BLaER1 (cell line): ENCODE measurements around the gene LRPAP1.
A peak's percentile ranks its signal among the peaks of the same experiment; 100 is the strongest.

Experiments used
- H3K27ac ChIP-seq: shearing (Covaris generic); formaldehyde crosslinking; 2 replicates; pipeline ENCODE4 v1.8.1; 2022
- H3K27me3 ChIP-seq: shearing (Covaris generic); formaldehyde crosslinking; 2 replicates; pipeline ENCODE4 v1.8.1; 2022
- H3K36me3 ChIP-seq: shearing (Covaris generic); formaldehyde crosslinking; 2 replicates; pipeline ENCODE4 v1.8.1; 2022
- H3K4me1 ChIP-seq: shearing (Covaris generic); formaldehyde crosslinking; 2 replicates; pipeline ENCODE4 v1.8.1; 2022
- H3K4me2 ChIP-seq: shearing (Covaris generic); formaldehyde crosslinking; 2 replicates; pipeline ENCODE4 v1.8.1; 2022
- H3K4me3 ChIP-seq: shearing (Covaris generic); formaldehyde crosslinking; 2 replicates; pipeline ENCODE4 v1.8.1; 2022
- H3K9ac ChIP-seq: shearing (Covaris generic); formaldehyde crosslinking; 2 replicates; pipeline ENCODE4 v1.8.1; 2022
- H3K9me3 ChIP-seq: shearing (Covaris generic); formaldehyde crosslinking; 2 replicates; pipeline ENCODE4 v1.8.1; 2022
- H4K20me1 ChIP-seq: shearing (Covaris generic); formaldehyde crosslinking; 2 replicates; pipeline ENCODE4 v1.8.1; 2022
- Cebpa-rat ChIP-seq: shearing (Covaris generic); IDR thresholded peaks from 2 replicates; pipeline ENCODE4 v1.8.1; 2022

LRPAP1 gene

GRCh38 chr4:3476341-3476747 is 55.9 kb downstream of the LRPAP1 start:
- Histone ChIP-seq H4K20me1 (no peaks in the 10 kb centered on the region), H3K36me3 (no peaks in the 10 kb centered on the region), H3K9me3 (no peaks in the 10 kb centered on the region), H3K4me3 (no peak overlapping the region), H3K27me3 (peaks cover 29% of the 10 kb centered on the region), H3K4me1 (peaks cover 62% of the 10 kb centered on the region), H3K4me2 (peak overlapping the region; percentile 74; the same call in 1 of the 2 replicates), H3K9ac (no peak overlapping the region), H3K27ac (no peak overlapping the region)
- no peak for TF ChIP-seq Cebpa-rat

- peaks cover 56% of the 10 kb centered on the region for H3K4me1 ChIP-seq
- H3K27ac ChIP-seq, result no peak overlapping the region
- no peaks in the 10 kb centered on the region for H3K9me3 ChIP-seq
- TF ChIP-seq Cebpa-rat, result no peak
- H4K20me1 ChIP-seq, result no peaks in the 10 kb centered on the region
- H3K4me2 ChIP-seq, result no peak overlapping the region
- H3K4me3 ChIP-seq, result no peak overlapping the region
- no peak overlapping the region for H3K9ac ChIP-seq
- H3K36me3 ChIP-seq, result no peaks in the 10 kb centered on the region
- H3K27me3 ChIP-seq, result peaks cover 29% of the 10 kb centered on the region
Observed at GRCh38 chr4:3475713-3476260, 56.4 kb downstream of the LRPAP1 start.

GRCh38 chr4:3475041-3475712 is 57.0 kb downstream of the LRPAP1 start:
- Histone ChIP-seq H3K9me3 (no peaks in the 10 kb centered on the region), H3K4me3 (no peak overlapping the region), H3K4me2 (no peak overlapping the region), H3K27me3 (peaks cover 29% of the 10 kb centered on the region), H3K9ac (no peak overlapping the region), H4K20me1 (no peaks in the 10 kb centered on the region), H3K36me3 (no peaks in the 10 kb centered on the region), H3K4me1 (peaks cover 50% of the 10 kb centered on the region), H3K27ac (no peak overlapping the region)
- TF ChIP-seq Cebpa-rat, result no peak

- H3K27ac ChIP-seq, result no peak overlapping the region
- peaks cover 45% of the 10 kb centered on the region for H3K4me1 ChIP-seq
- no peak for TF ChIP-seq Cebpa-rat
- no peaks in the 10 kb centered on the region for H4K20me1 ChIP-seq
- H3K4me2 ChIP-seq, result no peak overlapping the region
- H3K36me3 ChIP-seq, result no peaks in the 10 kb centered on the region
- peaks cover 29% of the 10 kb centered on the region for H3K27me3 ChIP-seq
- no peak overlapping the region for H3K4me3 ChIP-seq
- H3K9ac ChIP-seq, result no peak overlapping the region
- no peaks in the 10 kb centered on the region for H3K9me3 ChIP-seq
Observed at GRCh38 chr4:3473996-3474765, 58.0 kb downstream of the LRPAP1 start.

- Histone ChIP-seq H4K20me1 (no peaks in the 10 kb centered on the region), H3K9ac (no peak overlapping the region), H3K9me3 (no peaks in the 10 kb centered on the region), H3K36me3 (no peaks in the 10 kb centered on the region), H3K4me3 (no peak overlapping the region), H3K27ac (peak overlapping the region; percentile 30; the same call in 1 of the 2 replicates), H3K4me2 (peak overlapping the region; percentile 45), H3K27me3 (peaks cover 22% of the 10 kb centered on the region), H3K4me1 (peaks cover 41% of the 10 kb centered on the region)
- TF ChIP-seq Cebpa-rat, result no peak
Observed at GRCh38 chr4:3473181-3473950, 58.9 kb downstream of the LRPAP1 start.

GRCh38 chr4:3472411-3473141 is 59.6 kb downstream of the LRPAP1 start:
- H3K4me3 ChIP-seq, result no peak overlapping the region
- no peak for TF ChIP-seq Cebpa-rat
- peak overlapping the region; percentile 30; the same call in 1 of the 2 replicates for H3K27ac ChIP-seq
- H3K4me2 ChIP-seq, result peak overlapping the region; percentile 45
- H3K36me3 ChIP-seq, result no peaks in the 10 kb centered on the region
- no peaks in the 10 kb centered on the region for H3K9me3 ChIP-seq
- H3K27me3 ChIP-seq, result peaks cover 14% of the 10 kb centered on the region
- H3K9ac ChIP-seq, result no peak overlapping the region
- H4K20me1 ChIP-seq, result no peaks in the 10 kb centered on the region
- H3K4me1 ChIP-seq, result peaks cover 33% of the 10 kb centered on the region

- no peaks in the 10 kb centered on the region for H3K36me3 ChIP-seq
- peaks cover 7% of the 10 kb centered on the region; the same call in 1 of the 2 replicates for H3K27me3 ChIP-seq
- H3K4me2 ChIP-seq, result peak overlapping the region; percentile 45; the same call in 1 of the 2 replicates
- H3K27ac ChIP-seq, result no peak overlapping the region
- H3K4me1 ChIP-seq, result peaks cover 26% of the 10 kb centered on the region
- no peaks in the 10 kb centered on the region for H3K9me3 ChIP-seq
- no peak overlapping the region for H3K4me3 ChIP-seq
- TF ChIP-seq Cebpa-rat, result no peak
- H4K20me1 ChIP-seq, result no peaks in the 10 kb centered on the region
- no peak overlapping the region for H3K9ac ChIP-seq
Observed at GRCh38 chr4:3471886-3472285, 60.3 kb downstream of the LRPAP1 start.

- Histone ChIP-seq H3K27ac (no peak overlapping the region), H3K4me2 (no peak overlapping the region)
Observed at GRCh38 chr4:3471098-3471760, 61.0 kb downstream of the LRPAP1 start.

More at GRCh38 chr4:3471098-3471760, 61.0 kb downstream of the LRPAP1 start:
- H4K20me1 ChIP-seq, result no peaks in the 10 kb centered on the region
- peaks cover 25% of the 10 kb centered on the region for H3K4me1 ChIP-seq
- H3K27me3 ChIP-seq, result 0 out of 2 replicates have a peak, but pooled peaks cover under 1% of the 10 kb centered on the region
- no peak overlapping the region for H3K9ac ChIP-seq
- no peaks in the 10 kb centered on the region for H3K9me3 ChIP-seq
- TF ChIP-seq Cebpa-rat, result no peak
- no peaks in the 10 kb centered on the region for H3K36me3 ChIP-seq
- no peak overlapping the region for H3K4me3 ChIP-seq
